HG02571 (cell line): Measurements from ENCODE around the gene TRAF2.
"Not testable (repeated sequence)": the region's sequence is repeated elsewhere in the genome, so short reads cannot be mapped to it uniquely, and the experiment has no call there.

Experiments used
- ATAC-seq: cut with Tn5 transposase; IDR thresholded peaks from one replicate; pipeline ENCODE4 v1.9.1; 2021; ENCODE audit warnings: mild to moderate bottlenecking, moderate library complexity; ENCODE audit not compliant: unreplicated experiment

The TRAF2 gene

GRCh38 chr9:136856541-136857141 lies 29.7 kb upstream of the TRAF2 start:
- ATAC-seq = no peak

GRCh38 chr9:136857166-136857565 lies 29.1 kb upstream of the TRAF2 start:
- ATAC-seq = no peak

- ATAC-seq = no peak
Observed at GRCh38 chr9:136857581-136858412, 28.5 kb upstream of the TRAF2 start.

GRCh38 chr9:136858452-136858843 lies 27.9 kb upstream of the TRAF2 start:
- ATAC-seq = no peak

GRCh38 chr9:136858844-136859757 lies 27.2 kb upstream of the TRAF2 start:
- no peak for ATAC-seq

- no peak for ATAC-seq
Observed at GRCh38 chr9:136860529-136860928, 25.8 kb upstream of the TRAF2 start.

- ATAC-seq = no peak
Observed at GRCh38 chr9:136860933-136861873, 25.1 kb upstream of the TRAF2 start.

- ATAC-seq = no peak
Observed at GRCh38 chr9:136861874-136862457, 24.4 kb upstream of the TRAF2 start.

GRCh38 chr9:136862849-136863622 lies 23.3 kb upstream of the TRAF2 start:
- ATAC-seq = no peak

- ATAC-seq = no peak
Observed at GRCh38 chr9:136863623-136864273, 22.6 kb upstream of the TRAF2 start.

- no peak for ATAC-seq
Observed at GRCh38 chr9:136865041-136865767, 21.1 kb upstream of the TRAF2 start.

- ATAC-seq = no peak
Observed at GRCh38 chr9:136865768-136866103, 20.6 kb upstream of the TRAF2 start.

GRCh38 chr9:136866898-136867421 lies 19.4 kb upstream of the TRAF2 start:
- not testable (repeated sequence) for ATAC-seq

- no peak for ATAC-seq
Observed at GRCh38 chr9:136867480-136867879, 18.8 kb upstream of the TRAF2 start.

- ATAC-seq = no peak
Observed at GRCh38 chr9:136867917-136868316, 18.4 kb upstream of the TRAF2 start.

GRCh38 chr9:136868644-136869043 lies 17.7 kb upstream of the TRAF2 start:
- ATAC-seq = no peak

GRCh38 chr9:136869611-136870010 lies 16.7 kb upstream of the TRAF2 start:
- ATAC-seq = not testable (repeated sequence)

GRCh38 chr9:136875155-136875554 lies 11.2 kb upstream of the TRAF2 start:
- ATAC-seq = no peak
